CD4-positive, CD25-positive, alpha-beta regulatory T cell (primary cell): ENCODE data around the gene SYTL2. TPM values are rescaled to one million over a fixed set of nuclear protein-coding genes. Genes with fewer than 3 reads are reported as not detected.

ENCODE experiments used
- ATAC-seq, 2 donors: fragments of 150-1000 bp; cut with Tn5 transposase; one replicate each; pipeline ENCODE4 v1.10.0; 2021; ENCODE audit warnings: low read depth in 2 of 2, moderate number of reproducible peaks in 2 of 2, moderate library complexity in 1 of 2
- DNase-seq, 3 donors: peaks; one replicate each; pipeline versions ENCODE4 v3.0.0 to v3.0.0-alpha.2; 2012 to 2022; ENCODE audit warnings: mixed read lengths in 1 of 3
- H3K27ac ChIP-seq: one replicate; pipeline ENCODE4 v1.7.0; 2013; ENCODE audit warnings: mild to moderate bottlenecking, low read length; ENCODE audit not compliant: insufficient read depth, poor library complexity, severe bottlenecking
- H3K27me3 ChIP-seq: one replicate; pipeline ENCODE4 v1.7.0; 2013; ENCODE audit warnings: low read length; ENCODE audit not compliant: control insufficient read depth, insufficient read depth
- H3K36me3 ChIP-seq: one replicate; pipeline ENCODE4 v1.7.0; 2013; ENCODE audit warnings: mild to moderate bottlenecking, low read length, moderate library complexity; ENCODE audit not compliant: control insufficient read depth, insufficient read depth
- H3K4me1 ChIP-seq: 2 replicates; pipeline ENCODE4 v1.7.0; 2013; ENCODE audit warnings: mild to moderate bottlenecking, low read length; ENCODE audit not compliant: insufficient read depth, control insufficient read depth, poor library complexity, severe bottlenecking
- H3K4me3 ChIP-seq: one replicate; pipeline ENCODE4 v1.7.0; 2013; ENCODE audit warnings: low read depth, mild to moderate bottlenecking, low read length, moderate library complexity
- H3K9me3 ChIP-seq, 2 experiments: 1 replicate in 1 of 2; 2 replicates in 1 of 2; pipeline ENCODE4 v1.7.0; 2013; ENCODE audit warnings: low read length in 2 of 2, mild to moderate bottlenecking in 1 of 2, moderate library complexity in 1 of 2; ENCODE audit not compliant: control insufficient read depth in 2 of 2
- H3K27ac Mint-ChIP-seq, 3 donors: one replicate each; pipeline ENCODE4 v1.8.0; 2020 to 2022; ENCODE audit warnings: mild to moderate bottlenecking in 3 of 3, mixed read lengths in 3 of 3, moderate library complexity in 2 of 3
- H3K27me3 Mint-ChIP-seq: one replicate; pipeline ENCODE4 v1.8.0; 2022; ENCODE audit warnings: mild to moderate bottlenecking, mixed read lengths
- H3K36me3 Mint-ChIP-seq: one replicate; pipeline ENCODE4 v1.8.0; 2020; ENCODE audit warnings: mixed read lengths
- H3K4me1 Mint-ChIP-seq, 4 donors: one replicate each; pipeline ENCODE4 v1.8.0; 2020 to 2022; ENCODE audit warnings: mixed read lengths in 4 of 4, mild to moderate bottlenecking in 1 of 4
- H3K4me3 Mint-ChIP-seq, 4 donors: one replicate each; pipeline ENCODE4 v1.8.0; 2020 to 2022; ENCODE audit warnings: mild to moderate bottlenecking in 4 of 4, mixed read lengths in 4 of 4, moderate library complexity in 3 of 4
- H3K9me3 Mint-ChIP-seq, 7 donors: one replicate each; pipeline ENCODE4 v1.8.0; 2020 to 2022; ENCODE audit warnings: mixed read lengths in 7 of 7, mild to moderate bottlenecking in 3 of 7, moderate library complexity in 2 of 7
- polyA plus RNA-seq, 4 donors: library from polyadenylated mRNA; unstranded; fragments of 300-500 nt; fragmentation: Illumina TruSeq; gene quantifications; one replicate each; pipeline ENCODE4 v1.2.3, GENCODE V29; 2021
- total RNA-seq: library from RNA; stranded (reverse); gene quantifications from one replicate; pipeline ENCODE4 v1.2.3, GENCODE V29; 2022

SYTL2 gene
- total and polyA plus RNA-seq, 5 donors from 2014 or later, result 4.5 to 40.0 (median 5.6) TPM

- H3K4me1 ChIP-seq, result no peaks in the 10 kb centered on the region
- H3K27ac ChIP-seq, result no peak overlapping the region
- no peak for ATAC-seq
- no peak for DNase-seq
- no peaks in the 10 kb centered on the region for H3K36me3 ChIP-seq
- peaks cover 4% of the 10 kb centered on the region for H3K27me3 Mint-ChIP-seq
- H3K4me3 Mint-ChIP-seq, result no peak overlapping the region
- peaks cover 0 to 2% (median 0%) of the 10 kb centered on the region in 7 donors for H3K9me3 Mint-ChIP-seq
- H3K9me3 ChIP-seq, result no peaks in the 10 kb centered on the region
- no peak overlapping the region for H3K27ac Mint-ChIP-seq
- no peak overlapping the region for H3K4me3 ChIP-seq
- no peaks in the 10 kb centered on the region for H3K27me3 ChIP-seq
- H3K36me3 Mint-ChIP-seq, result peaks cover 7% of the 10 kb centered on the region
- peaks cover 4 to 20% (median 10%) of the 10 kb centered on the region in 4 donors for H3K4me1 Mint-ChIP-seq
These were observed 42.3 kb downstream of the SYTL2 start for GRCh38 chr11:85768473-85769146.

GRCh38 chr11:85767246-85767945 lies 43.5 kb downstream of the SYTL2 start:
- H3K4me1 Mint-ChIP-seq, result peaks cover 6 to 14% (median 8%) of the 10 kb centered on the region in 4 donors
- no peak for DNase-seq
- peaks cover 0 to 2% (median 0%) of the 10 kb centered on the region in 7 donors for H3K9me3 Mint-ChIP-seq
- Histone ChIP-seq H3K36me3 (no peaks in the 10 kb centered on the region), H3K9me3 (no peaks in the 10 kb centered on the region), H3K4me3 (no peak overlapping the region), H3K27ac (no peak overlapping the region), H3K27me3 (no peaks in the 10 kb centered on the region), H3K4me1 (no peaks in the 10 kb centered on the region)
- peaks cover 7% of the 10 kb centered on the region for H3K36me3 Mint-ChIP-seq
- peaks cover 4% of the 10 kb centered on the region for H3K27me3 Mint-ChIP-seq
- H3K4me3 Mint-ChIP-seq, result no peak overlapping the region
- no peak overlapping the region for H3K27ac Mint-ChIP-seq
- no peak for ATAC-seq

- Mint-ChIP-seq H3K27me3 (peaks cover 4% of the 10 kb centered on the region), H3K4me3 (no peak overlapping the region), H3K36me3 (peaks cover 7% of the 10 kb centered on the region), H3K4me1 (peaks cover 6 to 14% (median 8%) of the 10 kb centered on the region in 4 donors), H3K27ac (no peak overlapping the region), H3K9me3 (peaks cover 0 to 2% (median 0%) of the 10 kb centered on the region in 7 donors)
- no peak overlapping the region for H3K27ac ChIP-seq
- ATAC-seq (no peak), DNase-seq (no peak)
- H3K27me3 ChIP-seq, result no peaks in the 10 kb centered on the region
- no peaks in the 10 kb centered on the region for H3K9me3 ChIP-seq
- no peak overlapping the region for H3K4me3 ChIP-seq
- H3K36me3 ChIP-seq, result no peaks in the 10 kb centered on the region
- no peaks in the 10 kb centered on the region for H3K4me1 ChIP-seq
These were observed 44.2 kb downstream of the SYTL2 start for GRCh38 chr11:85766721-85767161.

GRCh38 chr11:85764796-85765195 lies 46.1 kb downstream of the SYTL2 start:
- Mint-ChIP-seq H3K27me3 (peaks cover 4% of the 10 kb centered on the region), H3K27ac (no peak overlapping the region), H3K36me3 (peaks cover 7% of the 10 kb centered on the region), H3K9me3 (peaks cover 0 to 2% (median 0%) of the 10 kb centered on the region in 7 donors), H3K4me3 (no peak overlapping the region), H3K4me1 (peaks cover 13 to 16% (median 15%) of the 10 kb centered on the region in 4 donors)
- Histone ChIP-seq H3K27ac (no peak overlapping the region), H3K36me3 (no peaks in the 10 kb centered on the region), H3K4me1 (no peaks in the 10 kb centered on the region), H3K27me3 (no peaks in the 10 kb centered on the region), H3K9me3 (no peaks in the 10 kb centered on the region), H3K4me3 (no peak overlapping the region)
- DNase-seq (no peak), ATAC-seq (no peak)

- Mint-ChIP-seq H3K4me1 (peaks cover 16 to 26% (median 23%) of the 10 kb centered on the region in 4 donors), H3K9me3 (no peaks in the 10 kb centered on the region), H3K4me3 (no peak overlapping the region), H3K36me3 (no peaks in the 10 kb centered on the region), H3K27me3 (peaks cover 4% of the 10 kb centered on the region), H3K27ac (no peak overlapping the region)
- H3K4me1 ChIP-seq, result no peaks in the 10 kb centered on the region
- H3K27ac ChIP-seq, result no peak overlapping the region
- no peaks in the 10 kb centered on the region for H3K36me3 ChIP-seq
- H3K4me3 ChIP-seq, result no peak overlapping the region
- DNase-seq, result no peak
- no peaks in the 10 kb centered on the region for H3K27me3 ChIP-seq
- H3K9me3 ChIP-seq, result no peaks in the 10 kb centered on the region
- no peak for ATAC-seq
These were observed 48.7 kb downstream of the SYTL2 start for GRCh38 chr11:85762226-85762625.

- Histone ChIP-seq H3K36me3 (no peaks in the 10 kb centered on the region), H3K4me1 (peaks cover 22% of the 10 kb centered on the region), H3K4me3 (no peak overlapping the region), H3K27ac (no peak overlapping the region), H3K9me3 (no peaks in the 10 kb centered on the region), H3K27me3 (no peaks in the 10 kb centered on the region)
- Mint-ChIP-seq H3K36me3 (no peaks in the 10 kb centered on the region), H3K4me1 (peaks cover 18 to 47% (median 36%) of the 10 kb centered on the region in 4 donors), H3K27ac (no peak overlapping the region), H3K4me3 (peak overlapping the region in 1 of 4 donors; percentile 79), H3K27me3 (peaks cover 4% of the 10 kb centered on the region), H3K9me3 (no peaks in the 10 kb centered on the region)
- ATAC-seq (no peak), DNase-seq (no peak)
These were observed 51.0 kb downstream of the SYTL2 start for GRCh38 chr11:85759915-85760314.

- peaks cover 33% of the 10 kb centered on the region for H3K4me1 ChIP-seq
- no peaks in the 10 kb centered on the region for H3K36me3 ChIP-seq
- no peak for DNase-seq
- no peaks in the 10 kb centered on the region for H3K9me3 Mint-ChIP-seq
- no peak overlapping the region for H3K4me3 ChIP-seq
- H3K27me3 Mint-ChIP-seq, result no peaks in the 10 kb centered on the region
- H3K36me3 Mint-ChIP-seq, result no peaks in the 10 kb centered on the region
- no peaks in the 10 kb centered on the region for H3K9me3 ChIP-seq
- H3K27me3 ChIP-seq, result no peaks in the 10 kb centered on the region
- ATAC-seq, result no peak
- no peak overlapping the region for H3K27ac Mint-ChIP-seq
- no peak overlapping the region for H3K27ac ChIP-seq
- H3K4me1 Mint-ChIP-seq, result peaks cover 18 to 58% (median 39%) of the 10 kb centered on the region in 4 donors
- no peak overlapping the region for H3K4me3 Mint-ChIP-seq
These were observed 52.4 kb downstream of the SYTL2 start for GRCh38 chr11:85758480-85759039.
